Neural cell (in vitro differentiated cells): ENCODE results near the gene GNAL. TPM values are rescaled to one million over a fixed set of nuclear protein-coding genes. Genes with fewer than 3 reads are reported as not detected.
A peak's percentile ranks its signal among the peaks of the same experiment; 100 is the strongest.
"Not testable (repeated sequence)": the region's sequence is repeated elsewhere in the genome, so short reads cannot be mapped to it uniquely, and the experiment has no call there.

ENCODE experiments used
- H2AFZ ChIP-seq: fragments of 200-600, 300-800 bp; sonication (generic), shearing (Covaris generic); 2 replicates; pipeline ENCODE4 v1.6.0; 2014; ENCODE audit warnings: low read depth, mild to moderate bottlenecking, antibody characterized with exemption, low read length, moderate library complexity
- H3F3A ChIP-seq: fragments of 200-600 bp; shearing (Covaris generic); 2 replicates; pipeline ENCODE4 v1.6.1; 2016; ENCODE audit warnings: mild to moderate bottlenecking, moderate library complexity, mixed read lengths, antibody characterized with exemption, low read length; ENCODE audit not compliant: insufficient read depth, poor library complexity, severe bottlenecking
- H3K27ac ChIP-seq: fragments of 200-600, 300-800 bp; sonication (generic), shearing (Covaris generic); 2 replicates; pipeline ENCODE4 v1.5.1; 2014; ENCODE audit warnings: mild to moderate bottlenecking, low read length, moderate library complexity
- H3K27me3 ChIP-seq: fragments of 300-800, 200-600 bp; sonication (generic), shearing (Covaris generic); 2 replicates; pipeline ENCODE4 v1.6.0; 2014; ENCODE audit warnings: mild to moderate bottlenecking, low read depth, low read length, moderate library complexity; ENCODE audit not compliant: insufficient read depth
- H3K36me3 ChIP-seq: fragments of 300-800, 200-600 bp; sonication (generic), shearing (Covaris generic); 2 replicates; pipeline ENCODE4 v1.5.1; 2014; ENCODE audit warnings: mild to moderate bottlenecking, antibody characterized with exemption, low read length, moderate library complexity; ENCODE audit not compliant: insufficient read depth
- H3K4me2 ChIP-seq: fragments of 300-800, 200-600 bp; sonication (generic), shearing (Covaris generic); 2 replicates; pipeline ENCODE4 v1.6.0; 2014; ENCODE audit warnings: mild to moderate bottlenecking, low read length
- H3K4me3 ChIP-seq: fragments of 300-800, 200-600 bp; sonication (generic), shearing (Covaris generic); 2 replicates; pipeline ENCODE4 v1.5.1; 2014; ENCODE audit warnings: mild to moderate bottlenecking, low read length, moderate library complexity
- H3K79me2 ChIP-seq: fragments of 200-600 bp; shearing (Covaris generic); replicated peaks from 2 replicates; pipeline ENCODE4 v1.6.0; 2014; ENCODE audit warnings: mild to moderate bottlenecking, low read length, moderate library complexity; ENCODE audit not compliant: insufficient read depth
- H3K9ac ChIP-seq: fragments of 300-800, 200-600 bp; sonication (generic), shearing (Covaris generic); 2 replicates; pipeline ENCODE4 v1.6.1; 2016; ENCODE audit warnings: mild to moderate bottlenecking, low read length, mixed read lengths
- H3K9me2 ChIP-seq: fragments of 200-600 bp; shearing (Covaris generic); 2 replicates; pipeline ENCODE4 v1.6.1; 2016; ENCODE audit warnings: mild to moderate bottlenecking, low read length, mixed read lengths; ENCODE audit not compliant: insufficient read depth
- H3K9me3 ChIP-seq: fragments of 200-600, 300-800 bp; sonication (generic), shearing (Covaris generic); 2 replicates; pipeline ENCODE4 v1.6.1; 2016; ENCODE audit warnings: mild to moderate bottlenecking, mixed run types, low read length, moderate library complexity, mixed read lengths
- H4K20me1 ChIP-seq: fragments of 200-600 bp; shearing (Covaris generic); 2 replicates; pipeline ENCODE4 v1.6.1; 2016; ENCODE audit warnings: mild to moderate bottlenecking, mixed run types; ENCODE audit not compliant: insufficient read depth
- EP300 ChIP-seq: fragments of 450-650 bp; conservative IDR thresholded peaks from 2 replicates; pipeline ENCODE4 v1.6.1; 2014; ENCODE audit warnings: antibody characterized with exemption, mild to moderate bottlenecking, moderate library complexity; ENCODE audit not compliant: poor library complexity, severe bottlenecking
- EZH2 ChIP-seq: fragments of 200-600, 300-800 bp; shearing (Covaris generic), sonication (generic); IDR thresholded peaks from 2 replicates; pipeline ENCODE4 v1.6.1; 2014; ENCODE audit warnings: antibody characterized with exemption, low read length, borderline replicate concordance, mild to moderate bottlenecking; ENCODE audit not compliant: insufficient read depth, poor library complexity, severe bottlenecking
- MXI1 ChIP-seq: fragments of 450-650 bp; conservative IDR thresholded peaks from 2 replicates; pipeline ENCODE4 v1.6.1; 2014; ENCODE audit warnings: antibody characterized with exemption, mild to moderate bottlenecking; ENCODE audit not compliant: poor library complexity, severe bottlenecking
- POLR2AphosphoS5 ChIP-seq: IDR thresholded peaks from 2 replicates; pipeline ENCODE4 v1.6.1; 2012
- RAD21 ChIP-seq: fragments of 450-650 bp; conservative IDR thresholded peaks from 2 replicates; pipeline ENCODE4 v1.6.1; 2014; ENCODE audit warnings: antibody characterized with exemption, mild to moderate bottlenecking, moderate library complexity
- SMC3 ChIP-seq: fragments of 450-650 bp; conservative IDR thresholded peaks from 2 replicates; pipeline ENCODE4 v1.6.1; 2014; ENCODE audit warnings: antibody characterized with exemption, mild to moderate bottlenecking, moderate library complexity; ENCODE audit not compliant: poor library complexity
- TAF1 ChIP-seq: IDR thresholded peaks from 2 replicates; pipeline ENCODE4 v1.6.1; 2012; ENCODE audit warnings: low read depth
- polyA plus RNA-seq: library from polyadenylated mRNA; depleted of rRNA; stranded (reverse); fragments of >200 nt; gene quantifications from 2 replicates; pipeline ENCODE4 v1.2.3, GENCODE V29; 2014
- TF ChIP-seq, protein P1 (sequence below): fragments of 450-650 bp; IDR thresholded peaks from 2 replicates; pipeline ENCODE4 v1.5.1; 2014; ENCODE audit warnings: antibody characterized with exemption, mild to moderate bottlenecking, moderate library complexity; ENCODE audit not compliant: poor library complexity, severe bottlenecking
- TF ChIP-seq, protein P2 (sequence below): IDR thresholded peaks from 2 replicates; pipeline ENCODE4 v1.6.1; 2012; ENCODE audit warnings: borderline replicate concordance

Gene GNAL
- polyA plus RNA-seq, 1 donor from 2014 or later, result 16.7 TPM

DNA sequence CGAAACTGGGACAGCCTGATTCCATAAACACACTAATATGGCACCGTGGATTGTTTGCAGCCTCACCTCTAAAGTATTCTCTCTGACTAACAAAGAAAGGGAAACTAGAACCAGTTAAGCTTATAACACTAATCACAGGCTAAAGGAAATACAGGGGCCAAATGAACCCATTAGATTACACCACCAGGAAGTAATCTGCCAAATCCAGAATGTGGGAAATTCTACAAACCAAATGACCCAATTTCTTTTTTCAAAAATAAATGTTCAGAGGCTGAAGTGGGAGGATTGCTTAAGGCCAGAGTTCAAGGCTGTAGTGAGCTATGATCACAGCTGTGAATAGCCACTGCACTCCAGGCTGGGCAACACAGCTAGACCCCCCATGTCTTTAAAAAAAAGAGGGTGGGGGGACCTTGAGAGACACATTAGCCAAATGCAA is 220.5 kb downstream of the GNAL start:
- no peak overlapping the region for H2AFZ ChIP-seq
- no peaks in the 10 kb centered on the region for H3K36me3 ChIP-seq
- peak overlapping the region; percentile 90 for H3K27ac ChIP-seq
- peak overlapping the region; percentile 49 for H3K4me2 ChIP-seq
- H3K9me2 ChIP-seq, result no peaks in the 10 kb centered on the region
- no peaks in the 10 kb centered on the region for H3K79me2 ChIP-seq
- H3K9me3 ChIP-seq, result no peaks in the 10 kb centered on the region
- H3F3A ChIP-seq, result no peaks in the 10 kb centered on the region
- TF ChIP-seq MXI1, result no peak
- TF ChIP-seq SMC3, result no peak
- no peak for TF ChIP-seq RAD21
- TF ChIP-seq, protein P1, sequence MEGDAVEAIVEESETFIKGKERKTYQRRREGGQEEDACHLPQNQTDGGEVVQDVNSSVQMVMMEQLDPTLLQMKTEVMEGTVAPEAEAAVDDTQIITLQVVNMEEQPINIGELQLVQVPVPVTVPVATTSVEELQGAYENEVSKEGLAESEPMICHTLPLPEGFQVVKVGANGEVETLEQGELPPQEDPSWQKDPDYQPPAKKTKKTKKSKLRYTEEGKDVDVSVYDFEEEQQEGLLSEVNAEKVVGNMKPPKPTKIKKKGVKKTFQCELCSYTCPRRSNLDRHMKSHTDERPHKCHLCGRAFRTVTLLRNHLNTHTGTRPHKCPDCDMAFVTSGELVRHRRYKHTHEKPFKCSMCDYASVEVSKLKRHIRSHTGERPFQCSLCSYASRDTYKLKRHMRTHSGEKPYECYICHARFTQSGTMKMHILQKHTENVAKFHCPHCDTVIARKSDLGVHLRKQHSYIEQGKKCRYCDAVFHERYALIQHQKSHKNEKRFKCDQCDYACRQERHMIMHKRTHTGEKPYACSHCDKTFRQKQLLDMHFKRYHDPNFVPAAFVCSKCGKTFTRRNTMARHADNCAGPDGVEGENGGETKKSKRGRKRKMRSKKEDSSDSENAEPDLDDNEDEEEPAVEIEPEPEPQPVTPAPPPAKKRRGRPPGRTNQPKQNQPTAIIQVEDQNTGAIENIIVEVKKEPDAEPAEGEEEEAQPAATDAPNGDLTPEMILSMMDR, result no peak
- no peak for TF ChIP-seq EP300
- TF ChIP-seq EZH2, result no peak
- no peak for TF ChIP-seq POLR2AphosphoS5
- TF ChIP-seq TAF1, result no peak
- TF ChIP-seq, protein P2, sequence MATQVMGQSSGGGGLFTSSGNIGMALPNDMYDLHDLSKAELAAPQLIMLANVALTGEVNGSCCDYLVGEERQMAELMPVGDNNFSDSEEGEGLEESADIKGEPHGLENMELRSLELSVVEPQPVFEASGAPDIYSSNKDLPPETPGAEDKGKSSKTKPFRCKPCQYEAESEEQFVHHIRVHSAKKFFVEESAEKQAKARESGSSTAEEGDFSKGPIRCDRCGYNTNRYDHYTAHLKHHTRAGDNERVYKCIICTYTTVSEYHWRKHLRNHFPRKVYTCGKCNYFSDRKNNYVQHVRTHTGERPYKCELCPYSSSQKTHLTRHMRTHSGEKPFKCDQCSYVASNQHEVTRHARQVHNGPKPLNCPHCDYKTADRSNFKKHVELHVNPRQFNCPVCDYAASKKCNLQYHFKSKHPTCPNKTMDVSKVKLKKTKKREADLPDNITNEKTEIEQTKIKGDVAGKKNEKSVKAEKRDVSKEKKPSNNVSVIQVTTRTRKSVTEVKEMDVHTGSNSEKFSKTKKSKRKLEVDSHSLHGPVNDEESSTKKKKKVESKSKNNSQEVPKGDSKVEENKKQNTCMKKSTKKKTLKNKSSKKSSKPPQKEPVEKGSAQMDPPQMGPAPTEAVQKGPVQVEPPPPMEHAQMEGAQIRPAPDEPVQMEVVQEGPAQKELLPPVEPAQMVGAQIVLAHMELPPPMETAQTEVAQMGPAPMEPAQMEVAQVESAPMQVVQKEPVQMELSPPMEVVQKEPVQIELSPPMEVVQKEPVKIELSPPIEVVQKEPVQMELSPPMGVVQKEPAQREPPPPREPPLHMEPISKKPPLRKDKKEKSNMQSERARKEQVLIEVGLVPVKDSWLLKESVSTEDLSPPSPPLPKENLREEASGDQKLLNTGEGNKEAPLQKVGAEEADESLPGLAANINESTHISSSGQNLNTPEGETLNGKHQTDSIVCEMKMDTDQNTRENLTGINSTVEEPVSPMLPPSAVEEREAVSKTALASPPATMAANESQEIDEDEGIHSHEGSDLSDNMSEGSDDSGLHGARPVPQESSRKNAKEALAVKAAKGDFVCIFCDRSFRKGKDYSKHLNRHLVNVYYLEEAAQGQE, result no peak
- peak overlapping the region; percentile 96 for H3K9ac ChIP-seq
- no peaks in the 10 kb centered on the region for H3K27me3 ChIP-seq
- H4K20me1 ChIP-seq, result no peaks in the 10 kb centered on the region
- peak overlapping the region; percentile 95 for H3K4me3 ChIP-seq

DNA sequence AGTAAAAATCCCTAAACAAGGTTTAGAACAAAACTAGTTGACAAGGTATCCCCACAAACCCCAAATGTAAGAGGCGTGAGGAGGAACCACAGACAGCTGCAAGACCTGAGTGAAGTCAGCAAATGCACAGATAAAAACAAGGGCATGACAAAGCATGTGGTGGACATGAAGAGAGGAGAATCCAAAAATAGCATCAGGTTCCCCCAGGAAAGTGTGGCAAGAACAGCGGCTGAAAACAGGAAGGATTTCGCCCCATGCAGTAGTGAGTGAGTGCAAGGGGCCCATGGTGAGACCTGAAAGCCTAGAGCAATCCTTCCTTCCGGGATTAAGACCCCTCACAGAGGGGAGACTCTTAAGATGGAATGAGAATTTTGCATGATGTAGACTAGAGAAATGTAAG is 227.8 kb downstream of the GNAL start:
- not testable (repeated sequence) for H3K9ac ChIP-seq, H4K20me1 ChIP-seq, H3K79me2 ChIP-seq, H3K36me3 ChIP-seq, H3F3A ChIP-seq, H2AFZ ChIP-seq, H3K9me3 ChIP-seq, H3K9me2 ChIP-seq, H3K4me3 ChIP-seq, H3K27ac ChIP-seq, H3K27me3 ChIP-seq, H3K4me2 ChIP-seq

DNA sequence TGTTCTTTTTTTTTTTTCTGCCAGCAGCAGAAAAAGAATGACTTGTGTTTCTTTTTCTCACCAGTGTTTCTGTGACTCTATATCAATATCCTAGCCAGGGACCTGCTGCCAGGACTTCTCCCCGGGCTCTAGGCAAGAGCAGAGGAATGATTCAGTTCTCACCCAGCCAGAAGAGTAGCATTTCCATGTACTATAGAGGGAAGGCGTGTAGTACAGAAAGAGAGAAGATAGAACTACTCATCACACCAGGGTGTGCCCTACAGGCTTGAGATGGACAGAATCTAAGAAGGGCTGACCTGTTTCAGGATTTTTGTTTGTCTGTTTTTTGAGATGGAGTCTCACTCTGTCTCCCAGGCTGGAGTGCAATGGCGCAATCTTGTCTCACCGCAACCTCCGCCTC is 230.5 kb downstream of the GNAL start:
- H3K27me3 ChIP-seq, H2AFZ ChIP-seq, H3K36me3 ChIP-seq, H3K4me3 ChIP-seq, H3K9me3 ChIP-seq, H3K9ac ChIP-seq, H3K4me2 ChIP-seq, H3K79me2 ChIP-seq, H3K27ac ChIP-seq, H4K20me1 ChIP-seq, H3K9me2 ChIP-seq, H3F3A ChIP-seq: not testable (repeated sequence)
